Measurements from ENCODE around the gene PMEL.
"Not testable (repeated sequence)": the region's sequence is repeated elsewhere in the genome, so short reads cannot be mapped to it uniquely, and the experiment has no call there.

Gene PMEL

DNA sequence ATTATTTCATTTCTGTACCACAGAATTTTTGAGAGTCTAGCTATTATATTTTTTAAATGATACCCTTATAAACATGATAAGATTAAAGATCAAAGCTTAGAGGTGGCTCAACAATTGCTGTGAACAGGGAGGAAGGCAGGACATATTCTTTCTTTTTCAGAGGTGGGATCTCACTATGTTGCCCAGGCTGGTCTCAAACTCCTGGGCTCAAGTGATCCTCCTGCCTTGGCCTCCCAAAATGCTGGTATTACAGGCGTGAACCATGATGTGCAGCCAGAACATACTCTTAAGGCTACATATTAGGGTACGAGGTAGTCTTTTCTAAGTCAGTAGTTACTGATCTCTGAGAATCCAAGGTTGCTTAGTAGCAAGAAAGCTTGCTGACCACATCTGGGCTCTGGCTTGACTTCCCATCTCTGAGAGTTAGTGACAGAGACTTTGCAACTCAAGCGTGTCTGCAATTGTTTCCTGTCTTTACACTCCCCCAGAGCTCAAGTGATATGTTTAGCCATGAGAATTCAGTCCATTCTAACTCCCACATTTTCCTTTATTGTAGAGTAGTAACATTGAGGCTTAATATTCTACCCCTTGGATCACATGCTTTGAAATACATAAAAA is 16.6 kb upstream of the PMEL start:
- no peak for DNase-seq

DNA sequence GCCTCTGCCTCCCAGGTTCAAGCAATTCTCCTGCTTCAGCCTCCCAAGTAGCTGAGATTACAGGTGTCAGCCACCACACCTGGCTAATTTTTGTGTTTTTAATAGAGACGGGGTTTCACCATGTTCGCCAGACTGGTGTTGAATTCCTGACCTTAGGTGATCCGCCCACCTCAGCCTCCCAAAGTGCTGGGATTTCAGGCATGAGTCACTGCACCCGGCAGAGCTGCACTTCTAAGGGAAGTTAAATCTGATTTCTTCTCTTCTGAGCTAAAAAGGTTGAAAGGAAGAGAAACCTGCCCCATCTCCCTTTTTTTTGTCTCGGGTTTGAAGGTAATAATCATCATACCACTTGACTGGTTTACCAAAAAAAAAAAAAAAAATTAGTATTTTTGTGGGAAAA is 16.0 kb upstream of the PMEL start:
- not testable (repeated sequence) for DNase-seq

DNA sequence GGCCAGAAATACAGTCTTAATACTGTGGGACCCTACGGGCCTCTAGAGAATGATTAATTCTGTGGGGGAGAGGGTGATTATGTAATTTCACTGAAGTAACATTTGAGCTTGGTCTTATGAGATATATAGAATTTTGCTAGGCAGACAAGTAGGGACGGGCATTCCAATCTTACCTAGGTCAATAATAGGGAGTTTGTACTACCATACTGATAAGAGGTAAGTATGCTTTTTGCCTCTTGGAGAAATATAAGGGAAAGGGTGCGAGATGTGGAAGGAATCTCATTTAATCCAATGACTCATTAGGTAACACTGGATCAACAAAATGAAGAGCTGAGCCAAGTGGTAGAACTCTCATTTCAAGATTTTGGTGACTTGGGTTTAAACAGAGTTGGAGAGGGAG is 13.2 kb upstream of the PMEL start:
- no peak for DNase-seq

DNA sequence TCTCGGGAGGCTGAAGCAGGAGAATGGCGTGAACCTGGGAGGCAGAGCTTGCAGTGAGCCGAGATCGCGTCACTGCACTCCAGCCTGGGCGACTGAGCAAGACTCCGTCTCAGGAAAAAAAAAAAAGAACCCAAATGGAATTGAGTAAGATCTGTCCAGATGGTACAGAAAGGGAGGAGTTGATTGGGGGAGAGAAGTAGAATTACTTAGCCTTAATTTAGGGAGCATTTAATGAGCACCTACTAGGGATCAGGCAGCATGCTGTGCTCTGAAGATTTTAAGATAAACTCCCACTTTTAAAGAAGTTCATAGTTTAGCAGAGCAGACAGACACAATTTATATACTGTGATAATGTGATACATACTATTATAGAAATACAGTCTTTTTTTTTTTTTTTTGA is 12.6 kb upstream of the PMEL start:
- DNase-seq, result no peak

DNA sequence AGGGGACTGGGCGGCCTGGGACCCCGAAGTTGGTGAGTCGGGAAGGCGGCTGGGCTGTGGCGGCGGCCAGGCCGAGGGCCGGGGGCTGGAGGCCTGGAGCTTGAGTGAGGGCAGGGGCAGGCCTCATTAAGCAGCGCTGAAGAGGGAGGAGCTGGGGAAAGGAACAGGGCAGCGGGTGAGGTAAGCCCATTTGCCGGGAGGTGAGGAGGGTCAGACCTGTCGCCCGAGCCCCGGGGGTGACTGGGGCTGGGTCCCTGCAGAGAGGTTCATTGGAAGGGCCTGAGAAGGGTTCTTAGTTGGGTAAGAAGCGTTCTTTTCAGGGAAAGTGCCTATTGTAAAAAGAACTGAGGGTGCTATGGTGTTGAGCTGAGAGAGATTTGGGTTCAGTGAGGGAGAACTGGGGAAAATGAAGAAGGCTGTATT is 8.5 kb upstream of the PMEL start:
- no peak for DNase-seq

DNA sequence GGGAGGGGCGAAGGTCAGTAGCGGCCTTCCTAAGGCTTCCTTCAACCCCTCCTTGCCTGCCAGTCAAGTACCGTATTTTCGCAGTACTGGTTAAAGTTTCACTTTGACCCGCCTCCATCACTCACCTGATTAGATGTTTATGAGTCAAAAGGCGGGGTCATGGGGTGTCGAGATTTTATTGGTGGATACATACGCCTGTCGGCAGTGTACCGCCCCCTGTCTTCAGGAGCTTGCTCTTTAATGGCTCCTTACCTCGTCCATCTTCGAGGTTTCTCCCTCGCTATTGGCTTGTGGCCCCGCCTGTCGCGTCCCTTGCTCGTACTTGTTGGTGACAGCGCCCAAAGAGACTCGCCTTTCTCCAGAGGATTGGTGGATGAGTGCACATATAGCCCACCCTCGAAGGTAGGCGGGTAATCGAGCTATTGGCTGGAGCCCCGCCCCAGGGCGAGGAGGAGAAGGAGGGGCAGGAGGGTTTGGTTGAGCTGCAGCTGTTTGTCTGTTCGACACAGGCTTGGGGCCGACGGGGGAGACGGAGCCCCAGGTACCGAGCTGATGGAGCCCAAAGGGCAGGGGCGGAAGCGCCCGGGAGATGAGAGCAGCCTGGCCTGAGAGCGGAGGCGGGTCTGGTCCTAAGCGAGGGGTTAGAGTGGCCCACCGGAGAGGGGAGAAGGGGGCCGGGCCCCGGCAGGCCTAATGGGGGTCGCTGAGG is 7.9 kb upstream of the PMEL start, which contains the start of gene RAB5B:
TSS of gene RAB5B (plus strand) at position 480 of the 709 bp plus-strand sequence. CDS start 12,883 bp downstream, outside the sequence.
- peak; percentile 97 to 98 for DNase-seq

DNA sequence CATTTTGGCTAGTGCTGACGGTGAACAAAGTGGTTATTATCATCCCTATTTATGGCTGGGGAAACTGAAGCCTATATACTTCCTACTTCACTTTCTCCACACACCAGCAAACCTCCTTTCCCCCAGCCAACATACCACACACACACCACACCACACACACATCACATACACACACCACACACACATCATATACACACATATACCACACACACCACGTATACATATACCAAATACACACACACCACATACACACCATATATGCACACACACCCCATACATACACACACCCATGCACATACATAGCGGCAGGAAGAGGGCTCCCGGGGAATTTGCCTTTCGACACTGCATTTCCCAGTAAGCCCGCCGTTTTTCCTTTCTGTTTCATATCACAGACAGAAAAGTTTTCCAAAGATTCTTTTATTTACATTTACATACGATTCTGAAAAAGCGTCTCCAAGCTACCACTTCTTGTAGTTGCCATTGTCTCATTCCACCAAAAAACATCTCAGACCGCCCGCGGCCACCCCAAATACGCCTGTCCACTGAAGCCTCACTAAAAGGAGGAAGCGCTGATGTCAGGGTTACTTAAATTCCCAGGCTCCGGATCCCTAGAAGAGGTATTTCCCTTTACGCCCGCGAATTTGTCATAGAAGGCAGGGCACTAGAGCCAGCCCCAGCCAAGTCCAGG is 7.2 kb upstream of the PMEL start:
- no peak for DNase-seq

DNA sequence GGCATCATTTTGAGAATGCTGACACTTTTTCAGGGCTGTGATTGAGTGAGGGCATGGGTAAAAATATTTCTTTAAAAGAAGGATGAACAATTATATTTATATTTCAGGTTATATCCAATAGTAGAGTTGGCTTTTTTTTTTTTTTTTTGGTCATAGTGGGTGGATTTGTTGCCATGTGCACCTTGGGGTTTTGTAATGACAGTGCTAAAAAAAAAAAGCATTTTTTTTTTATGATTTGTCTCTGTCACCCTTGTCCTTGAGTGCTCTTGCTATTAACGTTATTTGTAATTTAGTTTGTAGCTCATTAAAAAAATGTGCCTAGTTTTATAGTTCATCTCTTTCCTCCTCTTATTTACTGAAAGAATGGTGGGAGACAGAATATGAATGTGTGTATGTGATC is 6.6 kb upstream of the PMEL start:
- DNase-seq, result no peak

DNA sequence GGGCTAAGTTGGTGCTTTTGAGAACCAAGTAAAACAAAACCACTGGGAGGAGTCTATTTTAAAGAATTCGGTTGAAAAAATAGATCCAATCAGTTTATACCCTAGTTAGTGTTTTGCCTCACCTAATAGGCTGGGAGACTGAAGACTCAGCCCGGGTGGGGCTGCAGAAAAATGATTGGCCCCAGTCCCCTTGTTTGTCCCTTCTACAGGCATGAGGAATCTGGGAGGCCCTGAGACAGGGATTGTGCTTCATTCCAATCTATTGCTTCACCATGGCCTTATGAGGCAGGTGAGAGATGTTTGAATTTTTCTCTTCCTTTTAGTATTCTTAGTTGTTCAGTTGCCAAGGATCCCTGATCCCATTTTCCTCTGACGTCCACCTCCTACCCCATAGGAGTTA is 6.2 kb upstream of the PMEL start:
- no peak for DNase-seq

DNA sequence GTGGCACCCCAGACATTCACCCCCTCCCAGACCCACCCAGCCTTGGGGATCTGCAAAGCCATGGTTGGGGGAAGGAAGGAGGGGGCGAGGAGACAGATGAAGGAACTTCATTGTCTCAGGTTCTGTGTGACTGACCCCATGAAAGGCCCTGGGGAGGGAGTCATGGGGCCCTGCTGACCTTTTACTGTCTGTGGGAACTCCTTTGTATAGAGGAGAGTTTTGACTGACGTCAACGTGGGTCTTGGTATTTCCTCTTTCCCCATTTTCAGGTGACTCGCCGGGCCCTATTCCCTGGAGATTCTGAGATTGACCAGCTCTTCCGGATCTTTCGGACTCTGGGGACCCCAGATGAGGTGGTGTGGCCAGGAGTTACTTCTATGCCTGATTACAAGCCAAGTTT is 4.9 kb upstream of the PMEL start:
- DNase-seq, result no peak

DNA sequence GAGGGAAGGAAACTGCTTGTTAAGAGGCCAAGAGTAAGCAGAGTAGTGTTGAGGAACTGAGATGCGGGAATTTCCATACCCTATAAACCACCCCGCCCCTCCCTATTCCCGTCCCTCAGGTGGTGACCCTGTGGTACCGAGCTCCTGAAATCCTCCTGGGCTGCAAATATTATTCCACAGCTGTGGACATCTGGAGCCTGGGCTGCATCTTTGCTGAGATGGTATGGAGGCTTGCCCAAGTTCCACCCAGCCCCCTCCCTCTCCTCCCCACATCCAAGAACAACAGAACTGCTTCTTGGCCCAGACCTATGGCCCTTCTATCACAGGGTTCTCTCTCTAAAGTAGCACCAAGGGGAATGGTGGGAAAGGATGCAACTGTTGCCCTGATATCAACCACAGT is 3.5 kb upstream of the PMEL start:
- DNase-seq, result no peak

DNA sequence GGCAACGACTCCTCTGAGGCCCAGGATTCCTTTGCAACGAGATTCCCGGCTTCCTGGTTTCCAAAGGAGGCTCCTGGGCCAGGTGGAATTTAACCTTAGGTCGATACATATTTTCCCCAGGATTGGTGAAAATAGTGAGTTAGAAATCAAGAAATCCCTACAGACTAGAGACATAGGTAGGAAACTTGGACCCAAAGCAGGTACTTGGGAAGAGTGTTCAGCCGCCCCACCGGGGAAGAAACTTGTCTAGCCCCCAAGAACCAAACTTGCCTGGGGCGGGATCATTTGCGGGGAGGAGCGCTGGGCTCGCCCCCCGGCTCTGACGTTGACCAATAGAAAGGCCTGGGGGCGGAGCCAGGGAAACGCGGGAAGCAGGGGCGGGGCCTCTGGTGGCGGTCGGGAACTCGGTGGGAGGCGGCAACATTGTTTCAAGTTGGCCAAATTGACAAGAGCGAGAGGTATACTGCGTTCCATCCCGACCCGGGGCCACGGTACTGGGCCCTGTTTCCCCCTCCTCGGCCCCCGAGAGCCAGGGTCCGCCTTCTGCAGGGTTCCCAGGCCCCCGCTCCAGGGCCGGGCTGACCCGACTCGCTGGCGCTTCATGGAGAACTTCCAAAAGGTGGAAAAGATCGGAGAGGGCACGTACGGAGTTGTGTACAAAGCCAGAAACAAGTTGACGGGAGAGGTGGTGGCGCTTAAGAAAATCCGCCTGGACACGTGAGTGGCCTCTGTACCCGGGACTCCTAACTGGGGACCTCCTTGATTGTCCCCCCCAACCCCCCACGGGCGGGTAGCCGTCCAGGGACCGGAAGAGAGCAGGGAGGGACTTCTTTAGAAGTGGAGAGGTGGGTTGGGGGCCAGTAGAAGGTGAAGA is 803 bp upstream of the PMEL start, which contains the start of gene CDK2:
TSS of gene CDK2 (plus strand) at position 423 of the 874 bp plus-strand sequence. CDS start at position 602, 179 bp downstream.
- DNase-seq, result peak; percentile 97 to 98

DNA sequence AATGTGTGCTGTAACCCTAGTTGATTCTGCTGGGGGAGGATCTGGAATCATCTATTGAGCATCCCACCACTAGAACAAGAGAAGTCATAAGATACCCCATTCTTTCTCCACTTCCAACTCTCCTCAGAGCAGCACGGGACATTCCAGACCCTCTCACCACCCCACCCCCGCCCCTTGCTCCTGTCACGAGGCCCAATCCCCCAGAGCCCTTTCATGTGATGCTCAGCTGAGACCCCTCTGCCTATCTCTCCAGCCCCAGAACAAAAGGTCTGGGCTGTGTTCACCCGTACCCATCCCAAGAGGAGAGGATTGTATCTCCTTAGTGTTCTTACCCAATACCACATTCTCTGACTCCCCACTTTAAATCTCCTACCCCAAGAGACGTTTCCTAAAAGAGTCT is 602 bp downstream of the PMEL start:
- DNase-seq, result no peak

DNA sequence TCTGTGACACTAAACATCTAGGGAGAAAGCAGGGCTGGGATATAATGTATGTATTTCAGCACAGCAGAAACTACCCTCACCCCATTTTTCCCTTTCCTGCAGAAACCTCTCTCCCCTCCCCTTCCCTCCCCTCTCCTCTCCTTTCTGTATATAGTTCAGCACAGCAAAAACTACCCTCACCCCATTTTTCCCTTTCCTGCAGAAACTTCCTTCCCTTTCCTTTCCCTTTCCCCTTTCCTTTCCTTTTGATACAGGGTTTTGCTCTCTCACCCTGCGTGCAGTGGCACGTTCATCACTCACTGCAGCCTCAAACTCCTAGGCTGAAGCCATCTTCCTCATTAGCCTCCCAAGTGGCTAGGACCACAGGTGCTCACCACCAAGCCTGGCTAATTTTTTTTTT is 2.1 kb downstream of the PMEL start:
- no peak for DNase-seq

DNA sequence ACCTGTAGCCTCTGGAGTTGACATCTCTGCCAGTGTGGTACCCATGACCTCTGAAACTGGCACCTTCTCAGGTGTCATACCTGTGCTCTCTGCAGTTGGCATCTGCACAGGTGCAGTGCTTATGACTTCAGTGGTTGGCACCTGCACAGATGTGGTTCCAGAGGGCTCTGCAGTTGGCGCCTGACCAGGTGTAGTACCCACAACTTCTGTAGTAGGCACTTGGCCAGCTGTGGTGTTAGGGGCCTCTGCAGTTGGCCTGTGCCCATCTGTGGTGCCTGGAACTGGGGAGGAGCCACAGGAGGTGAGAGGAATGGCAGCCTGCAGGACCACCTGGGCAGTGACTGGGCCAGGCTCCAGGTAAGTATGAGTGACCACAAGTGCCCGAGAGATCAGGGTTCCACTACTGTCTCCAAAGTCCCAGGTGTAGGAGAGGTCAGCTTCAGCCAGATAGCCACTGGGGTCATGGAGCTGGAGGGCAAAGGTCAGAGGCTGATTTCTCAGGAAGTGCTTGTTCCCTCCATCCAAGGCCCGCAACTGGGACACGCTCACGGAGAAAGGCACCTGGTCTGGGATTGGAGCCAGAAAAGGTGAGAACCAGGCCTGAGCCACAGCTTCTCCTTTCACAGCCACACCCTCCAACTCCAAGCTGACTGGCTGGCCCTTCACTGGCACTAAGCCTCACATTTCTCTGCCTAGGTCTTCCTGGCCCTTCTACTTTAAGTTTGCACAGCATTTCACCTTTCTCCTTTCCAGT is 8.6 kb downstream of the PMEL start:
- no peak for DNase-seq

DNA sequence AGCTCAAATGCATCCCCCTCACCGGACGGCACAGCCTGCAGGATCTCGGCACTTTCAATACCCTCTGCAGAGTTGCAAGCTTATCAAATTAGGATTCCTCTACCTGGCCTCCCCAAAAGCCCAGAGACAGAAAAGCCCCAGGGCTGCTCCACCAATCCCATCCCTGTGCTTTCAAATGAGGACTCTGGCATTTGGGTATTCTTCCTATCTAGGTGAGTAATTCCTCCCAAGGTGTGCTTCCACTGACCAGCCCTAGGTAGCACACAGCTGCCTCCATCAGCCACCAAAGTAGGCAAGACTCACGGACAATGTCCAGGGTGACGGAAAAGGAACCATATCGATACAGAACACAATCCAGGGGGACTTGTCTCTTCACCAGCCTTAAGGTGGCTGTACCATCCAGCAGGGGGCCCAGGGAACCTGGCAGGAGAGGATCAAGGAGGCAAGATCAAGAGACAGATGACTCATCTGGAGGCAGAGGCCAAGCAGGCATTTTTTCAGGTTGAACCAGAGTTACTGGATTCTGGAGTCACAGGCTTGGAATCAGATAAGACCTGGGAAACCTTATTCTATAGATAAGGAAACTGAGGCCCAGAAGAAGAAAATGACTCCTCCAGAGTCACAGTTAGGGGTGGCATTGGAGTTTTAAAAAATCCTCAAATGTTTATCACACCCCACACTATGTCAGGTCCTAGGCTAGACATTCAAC is 9.9 kb downstream of the PMEL start:
- peak; percentile 68 to 70 for DNase-seq

DNA sequence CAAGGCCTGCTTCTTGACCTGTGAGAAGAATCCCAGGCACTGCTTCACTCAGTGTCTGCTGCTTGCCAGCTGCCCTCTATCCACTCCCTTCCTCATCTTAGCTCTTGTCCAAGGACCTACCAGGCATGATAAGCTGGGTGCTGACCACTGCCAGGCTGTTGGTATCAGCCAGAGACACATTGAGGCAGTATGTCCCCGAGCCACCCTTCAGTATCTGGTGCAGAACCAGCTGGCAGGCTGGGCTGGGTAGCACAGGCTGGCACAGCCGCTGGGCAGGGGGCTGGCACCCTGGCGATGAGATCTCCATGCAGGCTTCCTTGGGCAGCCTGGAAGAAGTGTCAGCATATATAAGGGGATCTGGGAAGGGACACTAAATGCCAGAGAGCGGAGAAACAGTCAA is 10.5 kb downstream of the PMEL start:
- no peak for DNase-seq

DNA sequence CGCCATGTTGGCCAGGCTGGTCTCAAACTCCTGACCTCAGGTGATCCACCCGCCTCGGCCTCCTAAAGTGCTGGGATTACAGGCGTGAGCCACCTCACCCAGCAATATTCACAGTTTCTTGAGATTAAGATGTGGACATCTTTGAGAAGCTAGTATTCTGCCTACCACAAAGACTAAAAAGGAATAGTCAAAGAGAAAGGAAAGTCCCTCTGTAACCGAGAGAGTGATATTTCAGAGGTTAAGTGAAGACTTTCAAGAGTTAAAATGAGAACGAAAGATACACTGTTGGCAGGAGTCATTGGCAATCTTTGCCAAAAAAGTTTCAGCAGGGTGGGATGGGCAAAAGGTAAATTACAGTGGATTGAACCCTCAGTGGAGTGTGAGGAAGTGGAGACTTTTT is 19.3 kb downstream of the PMEL start:
- no peak for DNase-seq

DNA sequence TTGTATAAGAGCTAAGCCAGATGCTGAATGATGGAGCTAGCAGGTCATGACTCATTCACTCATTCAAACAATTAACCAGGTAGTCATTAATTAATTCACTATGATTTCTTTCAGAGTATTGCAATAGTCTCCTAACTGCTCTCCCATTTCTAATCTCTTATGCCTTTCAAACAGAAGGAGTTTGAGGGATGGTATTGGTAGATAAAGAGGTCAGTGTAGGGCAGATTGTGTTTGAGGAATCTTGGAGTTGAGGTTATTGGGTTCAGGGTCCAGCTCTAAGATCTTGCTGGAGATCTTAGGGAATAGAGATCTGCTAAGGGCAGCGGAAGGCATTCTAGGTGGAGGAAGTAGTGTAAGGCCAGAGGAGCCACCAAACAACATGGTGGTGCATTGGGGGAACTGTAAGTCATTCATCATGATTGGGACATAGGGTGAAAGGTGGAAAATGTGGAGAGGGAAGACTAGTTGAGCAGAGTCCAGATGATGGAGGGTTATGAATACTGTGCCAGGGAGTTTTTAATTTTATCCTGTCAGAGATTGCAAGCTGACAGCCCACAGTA is 23.2 kb downstream of the PMEL start:
- DNase-seq, result no peak

DNA sequence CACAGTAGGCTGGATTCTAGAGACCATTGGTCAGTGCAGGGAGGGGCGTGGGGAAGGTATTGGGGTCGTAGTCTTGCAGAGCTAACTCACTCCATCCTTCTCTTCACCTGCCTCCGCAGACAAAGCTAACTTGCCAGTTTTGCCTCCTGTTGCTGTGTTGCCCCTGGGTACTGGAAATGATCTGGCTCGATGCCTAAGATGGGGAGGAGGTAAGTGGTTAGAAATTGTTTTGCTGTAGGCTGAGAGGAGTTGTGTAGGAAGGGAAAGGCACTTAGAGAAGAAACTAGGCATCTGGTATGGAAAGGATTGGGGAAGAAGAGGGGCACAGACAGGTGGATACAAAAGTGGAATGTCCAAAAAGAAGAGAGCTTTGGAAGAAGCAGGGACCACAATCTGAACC is 23.8 kb downstream of the PMEL start:
- no peak for DNase-seq

DNA sequence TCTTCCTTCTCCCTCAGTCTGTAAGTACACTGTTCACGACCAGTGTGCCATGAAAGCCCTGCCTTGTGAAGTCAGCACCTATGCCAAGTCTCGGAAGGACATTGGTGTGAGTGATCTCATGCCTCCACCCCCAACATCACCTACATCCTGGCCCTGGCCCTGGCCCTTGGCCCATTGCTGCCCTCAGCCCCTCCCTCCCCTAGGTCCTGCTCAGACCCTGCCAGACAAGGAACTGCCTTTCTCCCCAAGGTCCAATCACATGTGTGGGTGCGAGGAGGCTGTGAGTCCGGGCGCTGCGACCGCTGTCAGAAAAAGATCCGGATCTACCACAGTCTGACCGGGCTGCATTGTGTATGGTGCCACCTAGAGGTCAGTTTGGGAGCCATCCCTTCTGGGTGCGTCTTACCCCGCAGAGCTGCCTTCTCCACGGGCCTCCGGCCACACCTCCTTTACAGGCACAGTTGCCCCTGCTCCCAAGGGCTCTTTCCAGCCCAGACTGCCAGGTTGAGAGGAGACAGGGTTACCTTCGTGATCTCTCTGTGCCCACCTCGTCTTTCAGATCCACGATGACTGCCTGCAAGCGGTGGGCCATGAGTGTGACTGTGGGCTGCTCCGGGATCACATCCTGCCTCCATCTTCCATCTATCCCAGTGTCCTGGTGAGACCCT is 25.6 kb downstream of the PMEL start:
- peak; percentile 88 to 89 for DNase-seq

Measured in activated T-cell treated with anti-CD3 and anti-CD28 coated beads, Interleukin-2, amount 50 U/mL, for 48 hours (primary cell).